ENCODE data around the gene R3HCC1L.
"Not testable (repeated sequence)": the region's sequence is repeated elsewhere in the genome, so short reads cannot be mapped to it uniquely, and the experiment has no call there.

- not testable (repeated sequence) for TF ChIP-seq CTCF, POLR2A (IDR thresholded peaks at IDR 0.05)
Measured at GRCh38 chr10:98133075-98133752, 1.2 kb upstream of the R3HCC1L start.
